Measurements from ENCODE around the gene ADIPOQ.

DNA sequence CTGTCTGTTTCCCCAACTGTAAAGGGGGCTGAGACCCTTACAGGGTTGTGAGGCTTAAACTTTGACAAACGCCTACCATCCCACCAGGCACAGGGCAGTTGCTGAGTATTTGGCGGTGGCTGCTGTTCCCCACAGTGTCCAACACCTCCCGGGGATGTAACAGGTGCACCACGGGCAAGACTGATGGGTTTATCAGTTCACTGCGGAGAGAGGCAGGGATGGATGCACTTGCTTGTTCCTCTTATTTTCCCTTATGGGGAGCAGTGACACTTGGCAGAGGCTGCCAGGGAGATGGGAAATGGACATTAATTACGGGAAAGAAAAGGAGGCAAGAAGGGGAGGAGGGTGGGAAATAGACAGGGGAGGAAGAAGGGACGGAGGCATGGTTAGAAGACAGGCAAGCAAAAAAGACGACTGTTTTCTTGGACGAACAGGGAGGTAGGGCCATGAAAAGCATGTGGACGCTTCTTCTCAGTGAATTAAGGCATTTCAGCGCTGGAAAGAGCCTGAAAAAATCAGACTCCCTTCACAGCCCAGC is 16.6 kb upstream of the ADIPOQ start:
- TF ChIP-seq, protein P1, sequence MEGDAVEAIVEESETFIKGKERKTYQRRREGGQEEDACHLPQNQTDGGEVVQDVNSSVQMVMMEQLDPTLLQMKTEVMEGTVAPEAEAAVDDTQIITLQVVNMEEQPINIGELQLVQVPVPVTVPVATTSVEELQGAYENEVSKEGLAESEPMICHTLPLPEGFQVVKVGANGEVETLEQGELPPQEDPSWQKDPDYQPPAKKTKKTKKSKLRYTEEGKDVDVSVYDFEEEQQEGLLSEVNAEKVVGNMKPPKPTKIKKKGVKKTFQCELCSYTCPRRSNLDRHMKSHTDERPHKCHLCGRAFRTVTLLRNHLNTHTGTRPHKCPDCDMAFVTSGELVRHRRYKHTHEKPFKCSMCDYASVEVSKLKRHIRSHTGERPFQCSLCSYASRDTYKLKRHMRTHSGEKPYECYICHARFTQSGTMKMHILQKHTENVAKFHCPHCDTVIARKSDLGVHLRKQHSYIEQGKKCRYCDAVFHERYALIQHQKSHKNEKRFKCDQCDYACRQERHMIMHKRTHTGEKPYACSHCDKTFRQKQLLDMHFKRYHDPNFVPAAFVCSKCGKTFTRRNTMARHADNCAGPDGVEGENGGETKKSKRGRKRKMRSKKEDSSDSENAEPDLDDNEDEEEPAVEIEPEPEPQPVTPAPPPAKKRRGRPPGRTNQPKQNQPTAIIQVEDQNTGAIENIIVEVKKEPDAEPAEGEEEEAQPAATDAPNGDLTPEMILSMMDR (IDR thresholded peaks at IDR 0.05) = no peak
- TF ChIP-seq POLR2A (IDR thresholded peaks at IDR 0.05) = no peak
